Ishikawa (cell line): Measurements from ENCODE around the gene CFAP161.

Experiments used
- CREB1 ChIP-seq: IDR thresholded peaks from 2 replicates; pipeline ENCODE4 v1.6.1; 2012; ENCODE audit warnings: low read depth
- EP300 ChIP-seq: IDR thresholded peaks from 2 replicates; pipeline ENCODE4 v1.6.1; 2012; ENCODE audit warnings: borderline replicate concordance
- NFIC ChIP-seq: IDR thresholded peaks from 2 replicates; pipeline ENCODE4 v1.6.1; 2012
- RAD21 ChIP-seq: IDR thresholded peaks from 2 replicates; pipeline ENCODE4 v1.6.1; 2012; ENCODE audit warnings: low read depth
- TCF12 ChIP-seq: IDR thresholded peaks from 2 replicates; pipeline ENCODE4 v1.6.1; 2012; ENCODE audit warnings: low read depth
- YY1 ChIP-seq: IDR thresholded peaks from 2 replicates; pipeline ENCODE4 v1.6.1; 2012; ENCODE audit warnings: low read depth
- TF ChIP-seq, protein P1 (sequence below): IDR thresholded peaks from 2 replicates; pipeline ENCODE4 v1.6.1; 2012; ENCODE audit warnings: low read depth, mild to moderate bottlenecking
- TF ChIP-seq, protein P2 (sequence below): IDR thresholded peaks from 2 replicates; pipeline ENCODE4 v1.6.1; 2012
- TF ChIP-seq, protein P3 (sequence below): IDR thresholded peaks from 2 replicates; pipeline ENCODE4 v1.6.1; 2012

DNA sequence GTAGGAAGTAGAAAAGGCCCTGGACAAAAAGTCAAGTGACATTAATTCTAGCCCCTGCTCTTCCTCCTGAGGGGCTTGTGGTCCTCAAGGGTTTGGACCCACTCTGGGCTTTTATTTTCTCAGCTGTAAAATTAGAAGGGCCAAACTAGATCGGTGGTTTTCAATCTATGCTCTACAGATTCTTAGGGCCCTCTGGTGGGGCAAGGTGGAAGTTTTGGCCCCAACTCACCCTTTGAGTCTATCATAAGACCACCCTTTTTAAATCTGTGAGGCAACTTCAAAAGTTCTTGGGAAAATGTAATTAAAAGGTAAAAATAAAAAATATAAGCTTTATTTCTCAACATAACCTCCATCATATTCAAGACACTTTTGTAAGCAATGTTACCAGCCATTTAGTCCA, 25.6 kb upstream of the CFAP161 start:
- TF ChIP-seq CREB1 (no peak), YY1 (no peak), RAD21 (no peak), TCF12 (no peak), EP300 (no peak), NFIC (no peak)
- TF ChIP-seq, protein P1, sequence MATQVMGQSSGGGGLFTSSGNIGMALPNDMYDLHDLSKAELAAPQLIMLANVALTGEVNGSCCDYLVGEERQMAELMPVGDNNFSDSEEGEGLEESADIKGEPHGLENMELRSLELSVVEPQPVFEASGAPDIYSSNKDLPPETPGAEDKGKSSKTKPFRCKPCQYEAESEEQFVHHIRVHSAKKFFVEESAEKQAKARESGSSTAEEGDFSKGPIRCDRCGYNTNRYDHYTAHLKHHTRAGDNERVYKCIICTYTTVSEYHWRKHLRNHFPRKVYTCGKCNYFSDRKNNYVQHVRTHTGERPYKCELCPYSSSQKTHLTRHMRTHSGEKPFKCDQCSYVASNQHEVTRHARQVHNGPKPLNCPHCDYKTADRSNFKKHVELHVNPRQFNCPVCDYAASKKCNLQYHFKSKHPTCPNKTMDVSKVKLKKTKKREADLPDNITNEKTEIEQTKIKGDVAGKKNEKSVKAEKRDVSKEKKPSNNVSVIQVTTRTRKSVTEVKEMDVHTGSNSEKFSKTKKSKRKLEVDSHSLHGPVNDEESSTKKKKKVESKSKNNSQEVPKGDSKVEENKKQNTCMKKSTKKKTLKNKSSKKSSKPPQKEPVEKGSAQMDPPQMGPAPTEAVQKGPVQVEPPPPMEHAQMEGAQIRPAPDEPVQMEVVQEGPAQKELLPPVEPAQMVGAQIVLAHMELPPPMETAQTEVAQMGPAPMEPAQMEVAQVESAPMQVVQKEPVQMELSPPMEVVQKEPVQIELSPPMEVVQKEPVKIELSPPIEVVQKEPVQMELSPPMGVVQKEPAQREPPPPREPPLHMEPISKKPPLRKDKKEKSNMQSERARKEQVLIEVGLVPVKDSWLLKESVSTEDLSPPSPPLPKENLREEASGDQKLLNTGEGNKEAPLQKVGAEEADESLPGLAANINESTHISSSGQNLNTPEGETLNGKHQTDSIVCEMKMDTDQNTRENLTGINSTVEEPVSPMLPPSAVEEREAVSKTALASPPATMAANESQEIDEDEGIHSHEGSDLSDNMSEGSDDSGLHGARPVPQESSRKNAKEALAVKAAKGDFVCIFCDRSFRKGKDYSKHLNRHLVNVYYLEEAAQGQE = no peak
- TF ChIP-seq, protein P2, sequence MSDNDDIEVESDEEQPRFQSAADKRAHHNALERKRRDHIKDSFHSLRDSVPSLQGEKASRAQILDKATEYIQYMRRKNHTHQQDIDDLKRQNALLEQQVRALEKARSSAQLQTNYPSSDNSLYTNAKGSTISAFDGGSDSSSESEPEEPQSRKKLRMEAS = no peak
- TF ChIP-seq, protein P3, sequence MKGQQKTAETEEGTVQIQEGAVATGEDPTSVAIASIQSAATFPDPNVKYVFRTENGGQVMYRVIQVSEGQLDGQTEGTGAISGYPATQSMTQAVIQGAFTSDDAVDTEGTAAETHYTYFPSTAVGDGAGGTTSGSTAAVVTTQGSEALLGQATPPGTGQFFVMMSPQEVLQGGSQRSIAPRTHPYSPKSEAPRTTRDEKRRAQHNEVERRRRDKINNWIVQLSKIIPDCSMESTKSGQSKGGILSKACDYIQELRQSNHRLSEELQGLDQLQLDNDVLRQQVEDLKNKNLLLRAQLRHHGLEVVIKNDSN = no peak
